Activated CD4-positive, alpha-beta T cell treated with anti-CD3 and anti-CD28 coated beads, Interleukin-2, amount 50 U/mL, for 16 hours (primary cell): ENCODE measurements around the gene TENM4.
"Not testable (repeated sequence)": the region's sequence is repeated elsewhere in the genome, so short reads cannot be mapped to it uniquely, and the experiment has no call there.

Source experiments
- DNase-seq: peaks from one replicate; pipeline ENCODE4 v3.0.0-alpha.2; 2020

TENM4 gene

DNA sequence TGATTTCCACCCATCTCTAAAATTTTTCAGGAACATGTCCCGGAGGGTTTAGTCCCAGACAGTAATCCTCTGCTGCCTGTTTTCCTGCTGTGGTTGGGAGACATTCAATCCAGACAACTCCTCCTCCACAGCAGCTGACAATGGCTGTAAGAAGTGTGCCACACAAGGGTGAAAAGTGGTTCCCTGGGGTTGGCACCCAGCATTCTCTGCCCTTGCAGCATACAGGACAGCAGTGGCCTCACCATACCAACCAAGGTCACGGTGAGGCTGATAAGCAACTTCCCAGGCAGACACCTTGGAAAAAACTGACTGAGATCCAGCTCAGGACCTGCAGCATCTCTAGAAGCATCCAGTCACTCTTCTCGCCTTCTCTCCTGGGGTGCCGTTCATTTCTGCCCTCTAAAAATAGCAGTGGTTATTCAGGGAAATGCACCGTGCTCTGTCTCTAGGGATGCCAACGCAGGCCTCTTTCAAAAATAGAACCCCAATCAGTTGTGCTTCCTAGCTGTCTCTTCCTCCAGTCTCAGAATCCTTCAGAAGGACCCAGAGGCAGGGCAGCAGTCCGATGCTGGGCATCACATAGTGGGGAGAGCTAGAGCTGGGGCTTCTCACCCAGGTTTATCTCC is 241.0 kb downstream of the TENM4 start:
- DNase-seq, result no peak

DNA sequence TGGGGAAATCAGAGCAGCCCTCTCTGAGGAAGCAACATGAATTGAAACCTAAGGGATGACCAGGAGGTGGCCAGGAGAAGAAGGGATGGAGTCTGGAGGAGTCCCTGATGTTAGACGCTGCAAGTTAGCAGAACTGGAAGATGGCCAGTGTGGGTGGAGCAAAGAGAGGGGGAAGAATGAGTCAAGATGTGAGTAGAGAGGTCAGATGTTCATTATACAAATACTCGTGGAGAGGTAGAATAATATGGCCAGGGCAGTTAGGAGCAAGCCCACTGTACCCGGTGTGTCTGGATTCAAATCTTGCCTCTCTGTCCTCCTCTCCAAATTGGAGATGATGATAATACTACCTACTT is 242.0 kb downstream of the TENM4 start:
- DNase-seq, result no peak

DNA sequence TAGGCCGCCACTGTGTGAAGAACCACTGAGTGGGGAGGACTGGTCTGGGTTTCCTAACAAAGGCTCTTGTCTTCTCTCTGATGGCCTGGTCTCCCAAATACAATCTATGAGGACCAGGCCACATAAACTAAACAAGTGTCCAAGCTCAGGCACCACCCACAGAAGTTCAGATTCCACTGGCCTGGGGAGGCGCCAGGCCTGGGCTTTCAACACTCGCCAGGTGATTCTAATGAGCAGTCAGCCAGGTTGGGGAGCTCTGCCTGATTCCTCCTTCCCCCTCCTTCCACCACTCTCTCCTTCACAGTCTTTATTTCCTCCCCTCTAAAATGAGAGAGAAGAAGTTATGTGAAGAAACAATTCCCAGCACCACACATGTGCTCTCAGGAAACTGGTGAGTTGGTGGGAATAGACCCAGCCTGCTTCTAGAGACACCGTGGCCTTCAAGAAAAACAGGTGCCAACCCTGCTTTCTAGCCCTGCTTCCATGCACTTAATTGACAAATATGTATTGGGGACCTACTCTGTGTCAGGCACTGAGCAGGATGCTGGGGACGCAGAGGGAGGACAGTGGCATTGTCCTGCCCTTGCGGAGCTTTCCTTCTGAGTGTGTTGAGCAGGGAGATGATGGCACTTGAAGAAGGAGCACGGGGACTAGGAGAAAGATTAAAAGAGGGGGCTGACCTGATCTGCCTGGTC is 242.5 kb downstream of the TENM4 start:
- DNase-seq, result no peak

DNA sequence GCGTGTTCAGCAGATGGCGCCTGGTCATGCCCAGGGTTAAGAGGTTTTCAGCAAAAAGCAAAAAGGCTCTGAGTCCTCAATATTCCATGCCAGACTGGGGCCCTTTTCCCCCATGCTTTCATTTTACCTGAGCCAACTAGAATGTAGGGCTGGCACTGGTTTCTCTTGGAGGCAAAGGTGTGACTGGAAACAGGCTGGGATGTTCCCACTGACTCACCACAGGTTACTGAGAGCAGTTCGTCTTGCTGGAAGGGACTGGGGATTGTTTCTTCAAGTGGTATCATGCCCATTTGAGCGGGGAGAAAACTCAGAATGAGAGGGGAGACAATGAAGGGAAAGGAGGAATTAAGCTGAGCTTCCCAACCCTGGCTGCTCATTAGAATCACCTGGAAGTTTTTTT is 243.9 kb downstream of the TENM4 start:
- DNase-seq, result no peak

DNA sequence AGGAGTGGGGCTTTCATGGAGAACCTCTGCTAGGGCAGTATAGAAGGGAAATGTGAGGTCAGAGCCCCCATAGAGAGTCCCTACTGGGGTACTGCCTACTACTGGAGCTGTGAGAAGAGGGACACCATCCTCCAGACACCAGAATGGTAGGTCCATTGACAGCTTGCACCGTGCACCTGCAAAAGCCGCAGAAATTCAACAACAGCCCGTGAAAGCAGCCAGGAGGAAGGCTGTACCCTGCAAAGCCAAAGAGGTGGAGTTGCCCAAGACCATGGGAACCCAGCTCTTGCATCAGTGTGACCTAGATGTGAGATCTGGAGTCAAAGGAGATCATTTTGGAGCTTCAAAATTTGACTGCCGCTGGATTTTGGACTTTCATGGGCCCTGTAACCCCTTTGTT is 245.6 kb downstream of the TENM4 start:
- no peak for DNase-seq

- DNase-seq, result no peak
Measured at GRCh38 chr11:79193663-79194310, 247.0 kb downstream of the TENM4 start.

- DNase-seq, result no peak
Measured at GRCh38 chr11:79192836-79193235, 248.0 kb downstream of the TENM4 start.

GRCh38 chr11:79191716-79192115 is 249.1 kb downstream of the TENM4 start:
- not testable (repeated sequence) for DNase-seq

DNA sequence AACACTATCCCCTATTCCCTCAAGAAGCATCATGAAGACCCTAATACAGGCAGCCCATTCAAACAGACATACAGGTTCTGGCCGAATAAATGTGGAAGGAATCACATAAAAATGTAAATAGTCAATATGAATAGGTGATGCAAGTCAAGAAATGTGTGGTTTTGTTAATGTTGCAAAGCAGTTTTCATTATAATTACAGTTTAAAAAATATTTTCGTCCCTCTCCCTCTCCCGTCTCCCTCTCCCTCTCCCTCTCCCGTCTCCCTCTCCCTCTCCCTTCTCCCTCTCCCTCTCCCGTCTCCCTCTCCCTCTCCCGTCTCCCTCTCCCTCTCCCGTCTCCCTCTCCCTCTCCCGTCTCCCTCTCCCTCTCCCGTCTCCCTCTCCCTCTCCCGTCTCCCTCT is 250.3 kb downstream of the TENM4 start:
- not testable (repeated sequence) for DNase-seq

- no peak for DNase-seq
Measured at GRCh38 chr11:79189601-79190000, 251.2 kb downstream of the TENM4 start.

DNA sequence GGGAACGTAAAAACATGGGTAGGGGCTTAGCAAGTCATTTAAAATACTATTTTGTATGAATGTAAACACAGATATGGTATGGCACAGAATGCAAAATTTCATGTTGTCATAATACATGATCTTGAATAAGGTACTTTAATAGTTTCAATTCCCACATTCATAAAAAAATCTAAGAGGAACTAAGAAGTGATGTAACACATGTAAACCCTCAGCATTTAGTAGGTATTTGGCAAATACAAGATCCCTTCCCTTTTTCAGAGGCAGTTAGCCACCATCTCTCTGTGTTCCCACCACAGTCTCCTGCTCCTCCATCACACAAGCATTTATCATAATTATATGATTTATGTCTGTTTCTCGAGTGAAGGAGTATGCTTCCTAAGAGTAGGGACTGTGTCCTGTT is 251.8 kb downstream of the TENM4 start:
- no peak for DNase-seq

- no peak for DNase-seq
Measured at GRCh38 chr11:79186669-79187068, 254.2 kb downstream of the TENM4 start.

DNA sequence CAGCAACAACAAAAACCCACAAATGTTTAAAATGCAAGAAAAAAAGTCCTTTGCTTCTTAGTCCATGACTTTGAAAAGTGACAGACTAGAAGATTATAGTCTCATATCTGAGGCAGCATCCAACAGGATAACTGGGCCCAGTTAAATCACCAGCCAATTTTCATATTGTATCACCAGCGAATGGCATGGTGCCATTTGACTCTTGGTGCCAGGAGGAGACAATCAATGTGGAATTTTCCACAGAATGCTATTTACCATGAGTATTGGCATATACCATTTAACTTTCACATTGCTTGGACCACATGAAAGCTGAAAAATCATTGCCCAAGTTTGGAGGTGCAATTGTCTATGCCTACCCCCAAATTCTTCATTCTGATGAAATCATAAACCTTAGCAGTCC is 255.5 kb downstream of the TENM4 start:
- no peak for DNase-seq

GRCh38 chr11:79184285-79184684 is 256.5 kb downstream of the TENM4 start:
- no peak for DNase-seq

- DNase-seq, result no peak
Measured at GRCh38 chr11:79182794-79183193, 258.0 kb downstream of the TENM4 start.

- DNase-seq, result no peak
Measured at GRCh38 chr11:79179087-79179486, 261.7 kb downstream of the TENM4 start.

- DNase-seq, result no peak
Measured at GRCh38 chr11:79174045-79175008, 266.5 kb downstream of the TENM4 start.

DNA sequence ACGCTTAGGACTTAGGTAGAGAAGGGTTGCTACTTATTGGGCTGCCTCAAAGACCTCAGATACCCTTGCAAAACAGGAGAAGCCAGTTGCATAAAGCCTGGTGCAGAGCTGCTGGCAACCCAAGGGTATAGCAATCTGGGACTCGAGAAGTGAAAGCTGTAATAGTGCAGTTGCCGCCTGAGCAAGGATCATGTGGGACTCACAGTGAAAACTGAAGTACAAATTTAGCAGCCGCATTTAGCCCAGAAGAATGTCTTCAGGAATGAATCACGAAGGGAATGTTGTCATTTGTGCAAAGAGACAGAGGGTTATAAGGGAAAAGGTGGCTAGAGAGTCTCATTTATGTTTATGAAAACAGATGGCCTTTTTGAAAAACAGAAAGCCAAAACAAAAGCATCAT is 267.2 kb downstream of the TENM4 start:
- no peak for DNase-seq

GRCh38 chr11:79170321-79170720 is 270.5 kb downstream of the TENM4 start:
- no peak for DNase-seq

- DNase-seq, result no peak
Measured at GRCh38 chr11:79168530-79169110, 272.2 kb downstream of the TENM4 start.

DNA sequence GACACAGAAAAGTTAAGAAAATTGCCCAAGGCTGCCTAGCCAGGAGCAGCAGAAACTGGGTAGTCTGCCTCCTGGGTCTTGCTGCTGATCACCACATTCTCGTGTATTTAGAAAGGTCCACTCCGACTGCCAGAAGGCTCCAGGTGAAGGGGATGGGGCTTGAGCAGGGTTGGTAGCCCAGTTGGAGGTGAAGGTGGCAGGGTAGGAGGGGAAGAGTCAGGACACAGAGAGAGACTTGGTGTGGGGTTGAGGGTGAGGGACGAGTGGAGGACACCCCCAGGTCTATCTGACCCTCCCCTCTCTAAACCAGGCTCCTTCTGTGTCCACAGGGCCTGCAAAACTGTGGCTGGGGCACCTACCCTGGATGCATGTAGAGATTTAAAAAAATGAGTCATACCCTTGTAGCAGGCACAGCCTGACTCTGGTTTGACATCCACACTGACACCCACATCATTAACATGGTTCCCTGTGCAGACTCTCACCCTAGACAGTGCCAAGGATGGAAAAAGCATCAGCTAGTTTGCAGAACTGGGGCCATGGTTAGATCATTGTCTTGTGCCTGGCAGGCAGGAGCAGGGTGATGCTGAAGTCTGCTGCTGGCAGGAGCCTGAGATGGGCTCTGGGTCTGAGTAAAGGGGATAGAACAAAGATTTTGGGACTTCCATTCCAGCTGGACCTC is 273.2 kb downstream of the TENM4 start:
- no peak for DNase-seq

- DNase-seq, result no peak
Measured at GRCh38 chr11:79165908-79166307, 274.9 kb downstream of the TENM4 start.
